Right renal cortex interstitium (tissue), 3 donors: Measurements from ENCODE around the gene JMJD8. TPM values are rescaled to one million over a fixed set of nuclear protein-coding genes. Genes with fewer than 3 reads are reported as not detected.
A peak's percentile ranks its signal among the peaks of the same experiment; 100 is the strongest.

Experiments used
- DNase-seq, 3 donors: peaks; one replicate each; pipeline ENCODE4 v3.0.0-alpha.2; 2013; ENCODE audit warnings: low read depth in 3 of 3, low spot score in 2 of 3
- polyA plus RNA-seq, 3 donors: library from polyadenylated mRNA; unstranded; fragments of 120-200 nt; gene quantifications; one replicate each; pipeline ENCODE4 v1.2.1, GENCODE V29; 2013; ENCODE audit not compliant: insufficient read length in 3 of 3

The JMJD8 gene, protein sequence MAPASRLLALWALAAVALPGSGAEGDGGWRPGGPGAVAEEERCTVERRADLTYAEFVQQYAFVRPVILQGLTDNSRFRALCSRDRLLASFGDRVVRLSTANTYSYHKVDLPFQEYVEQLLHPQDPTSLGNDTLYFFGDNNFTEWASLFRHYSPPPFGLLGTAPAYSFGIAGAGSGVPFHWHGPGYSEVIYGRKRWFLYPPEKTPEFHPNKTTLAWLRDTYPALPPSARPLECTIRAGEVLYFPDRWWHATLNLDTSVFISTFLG
- 10 to 100 TPM; 56.0 to 68.0 (median 65.2) TPM for polyA plus RNA-seq

DNA sequence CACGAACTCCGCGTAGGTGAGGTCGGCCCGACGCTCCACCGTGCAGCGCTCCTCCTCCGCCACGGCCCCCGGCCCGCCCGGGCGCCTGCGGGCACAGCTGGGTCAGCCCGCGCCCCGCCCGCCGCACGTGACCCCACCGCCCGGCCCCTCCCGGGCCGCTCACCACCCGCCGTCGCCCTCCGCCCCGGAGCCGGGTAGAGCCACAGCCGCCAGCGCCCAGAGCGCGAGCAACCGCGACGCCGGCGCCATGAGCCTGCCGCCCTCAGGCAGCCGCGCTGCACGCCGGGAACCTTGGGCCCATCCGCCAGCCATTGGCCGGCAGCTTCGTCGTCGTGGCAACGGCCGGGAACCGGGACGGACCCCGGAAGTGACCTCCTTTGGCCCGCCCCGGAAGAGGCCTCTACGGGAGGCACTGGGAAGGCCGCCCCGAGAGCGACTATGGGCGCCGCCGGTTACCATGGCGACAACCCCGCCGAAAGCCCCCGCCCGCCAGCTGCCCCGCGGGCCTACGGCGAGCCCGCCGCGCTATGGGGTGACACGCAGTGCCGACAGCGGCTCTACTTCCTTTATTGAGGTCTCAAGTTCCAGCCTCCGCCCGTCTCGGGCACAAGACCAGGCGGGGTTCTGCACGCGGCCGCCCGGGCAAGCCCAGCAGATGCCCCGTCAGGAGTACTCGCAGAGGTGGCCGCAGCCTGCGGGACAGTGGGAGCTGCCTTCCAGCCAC is at the start of gene JMJD8:
TSS of gene JMJD8 (minus strand) at position 264 of the 724 bp plus-strand sequence. CDS start at position 249, 15 bp downstream.
- peak in 2 of 3 donors; percentile 78 to 88 for DNase-seq

DNA sequence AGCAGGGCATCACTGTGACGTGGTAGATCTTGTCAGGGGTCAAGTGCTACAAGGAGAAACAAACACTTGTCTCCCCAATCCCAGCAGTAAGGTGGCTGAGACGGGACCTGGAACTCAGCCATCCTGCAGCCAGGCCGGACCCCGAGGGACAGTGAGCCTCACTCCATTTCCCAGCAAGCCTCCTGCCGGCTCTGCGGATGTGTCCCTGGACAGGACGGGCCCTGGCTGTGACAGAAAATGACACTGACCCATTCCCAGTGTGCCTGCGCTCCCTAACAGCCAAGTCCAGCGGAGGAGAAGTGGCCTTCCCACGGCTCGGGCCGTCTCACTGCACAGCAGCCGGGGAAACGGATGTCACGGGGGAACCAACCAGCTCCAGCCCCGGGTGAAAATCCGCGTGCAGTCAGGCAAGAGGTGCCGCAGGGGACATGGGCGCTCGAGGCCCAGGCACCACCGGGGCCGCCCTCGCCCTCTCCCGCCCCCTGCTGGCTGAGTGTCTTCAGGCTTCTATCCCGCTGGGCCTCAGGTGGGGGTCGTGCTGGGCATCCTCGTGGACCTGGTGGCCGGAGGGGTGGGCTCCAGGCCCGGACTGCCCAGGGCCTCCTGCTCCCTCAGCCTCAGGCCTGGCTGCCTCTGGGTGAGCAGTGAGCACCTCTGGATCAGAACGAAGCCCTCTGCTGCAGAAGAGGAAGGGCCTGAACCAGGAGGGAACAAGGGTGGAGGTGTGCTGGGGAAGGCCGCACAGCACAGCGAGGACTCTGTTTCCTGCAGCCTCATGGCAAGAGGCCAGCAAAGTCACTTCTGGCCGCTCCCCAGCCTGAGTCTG is 49.5 kb upstream of the JMJD8 start:
- DNase-seq = no peak

DNA sequence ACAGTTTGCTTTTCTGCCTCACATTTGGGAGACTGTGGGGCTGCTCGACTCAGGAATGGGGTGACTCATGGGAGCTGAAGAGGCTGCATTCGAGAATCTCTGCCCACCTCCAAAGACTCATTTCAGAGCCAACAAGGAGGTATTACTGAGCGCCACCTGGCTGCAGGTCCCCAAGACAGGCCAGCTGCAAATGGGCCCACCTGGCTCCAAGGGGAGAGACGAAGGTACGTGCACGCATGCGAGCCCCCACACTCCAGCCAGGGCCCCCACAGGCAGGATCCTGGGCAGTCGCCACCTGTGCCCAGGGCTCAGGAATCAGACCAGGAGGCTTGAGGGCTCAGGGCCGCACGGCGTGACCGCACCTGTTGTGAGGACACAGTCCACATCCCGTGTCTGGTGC is 48.8 kb upstream of the JMJD8 start:
- no peak for DNase-seq

GRCh38 chr16:732332-732731 is 48.2 kb upstream of the JMJD8 start:
- no peak for DNase-seq

DNA sequence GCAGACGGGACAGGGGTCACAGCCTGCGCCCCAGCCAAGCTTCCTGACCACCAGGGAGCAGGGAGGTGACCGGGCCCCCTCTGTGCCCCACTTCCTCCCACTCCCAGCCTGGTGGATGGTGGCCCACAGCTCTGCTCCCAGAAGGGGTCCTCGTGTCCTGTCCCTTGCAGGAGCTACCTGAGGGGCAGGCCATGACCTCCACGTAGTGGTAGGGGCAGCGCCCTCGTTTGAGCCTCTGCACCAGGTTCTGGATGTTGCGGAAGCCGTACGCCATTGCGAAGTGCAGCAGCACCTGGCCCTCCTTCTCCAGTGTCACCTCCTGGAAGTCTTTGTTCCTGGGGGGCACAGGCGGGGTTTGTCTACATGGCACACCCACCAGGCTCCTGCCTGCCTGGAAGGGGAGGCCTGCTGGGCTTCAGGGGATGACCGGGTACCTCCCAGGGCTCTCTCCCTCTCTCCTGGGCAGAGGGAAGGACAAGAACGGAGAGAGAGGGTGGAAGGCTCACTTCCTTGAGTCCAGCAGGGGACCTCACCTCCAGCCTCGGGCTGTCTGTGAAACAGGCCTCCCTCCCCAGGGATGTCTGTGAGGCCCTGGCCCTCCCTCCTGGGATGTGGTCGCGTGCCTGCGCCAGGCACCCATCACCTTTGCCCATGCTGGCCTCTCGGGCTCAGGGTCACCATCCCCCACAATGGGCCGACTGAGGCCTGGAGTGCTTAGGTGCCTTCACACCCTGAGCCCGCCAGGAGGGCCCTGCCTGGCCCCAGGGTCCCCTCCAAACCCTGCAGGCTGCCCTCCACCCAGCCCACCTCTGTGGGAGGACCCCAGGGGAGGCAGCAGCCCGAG is 46.8 kb upstream of the JMJD8 start:
- no peak for DNase-seq

DNA sequence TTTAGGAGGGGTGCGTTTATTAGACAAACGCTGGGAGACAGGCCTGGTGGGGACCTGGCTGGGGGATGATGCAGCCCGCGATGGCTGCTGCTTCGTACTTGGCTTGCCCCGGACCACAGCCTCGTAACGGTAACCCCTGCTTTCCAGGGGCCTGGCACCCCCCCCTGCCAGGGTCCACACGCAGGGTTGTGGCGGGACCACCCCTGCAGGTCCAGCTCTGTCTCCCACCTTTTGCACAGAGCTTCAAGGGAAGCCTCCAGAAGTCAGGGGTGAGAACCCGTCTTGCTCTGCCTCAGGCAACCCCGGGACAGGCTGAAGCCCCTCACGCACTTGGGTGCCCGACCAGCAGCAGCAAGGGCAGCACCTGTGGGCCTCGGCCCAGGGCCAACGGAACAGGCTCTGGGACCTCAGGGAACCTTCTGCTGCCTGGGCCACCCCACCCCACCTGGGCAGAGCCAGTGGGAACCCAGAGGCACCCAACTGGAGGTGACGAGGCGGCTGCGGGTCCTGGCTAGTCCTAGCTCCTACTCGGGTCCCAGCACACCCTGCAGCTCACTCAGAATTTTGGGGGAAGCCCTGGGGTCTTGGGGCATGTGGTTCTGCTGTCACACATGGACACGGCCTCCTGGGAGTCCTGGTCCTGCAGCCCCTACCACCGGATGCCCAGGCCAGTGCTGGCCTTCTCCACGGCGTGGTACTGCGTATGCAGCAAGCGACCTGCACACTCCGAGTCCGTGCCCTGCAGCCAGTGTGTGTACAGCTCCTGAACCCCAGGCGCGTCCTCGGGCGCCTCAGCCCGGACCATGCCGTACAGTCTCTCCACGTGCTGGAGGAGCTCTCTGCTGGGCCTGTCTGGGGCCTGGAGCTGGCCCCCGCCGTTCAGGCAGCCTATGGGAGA is 45.9 kb upstream of the JMJD8 start:
- no peak for DNase-seq

GRCh38 chr16:728890-729744 is 45.0 kb upstream of the JMJD8 start:
- DNase-seq = no peak

DNA sequence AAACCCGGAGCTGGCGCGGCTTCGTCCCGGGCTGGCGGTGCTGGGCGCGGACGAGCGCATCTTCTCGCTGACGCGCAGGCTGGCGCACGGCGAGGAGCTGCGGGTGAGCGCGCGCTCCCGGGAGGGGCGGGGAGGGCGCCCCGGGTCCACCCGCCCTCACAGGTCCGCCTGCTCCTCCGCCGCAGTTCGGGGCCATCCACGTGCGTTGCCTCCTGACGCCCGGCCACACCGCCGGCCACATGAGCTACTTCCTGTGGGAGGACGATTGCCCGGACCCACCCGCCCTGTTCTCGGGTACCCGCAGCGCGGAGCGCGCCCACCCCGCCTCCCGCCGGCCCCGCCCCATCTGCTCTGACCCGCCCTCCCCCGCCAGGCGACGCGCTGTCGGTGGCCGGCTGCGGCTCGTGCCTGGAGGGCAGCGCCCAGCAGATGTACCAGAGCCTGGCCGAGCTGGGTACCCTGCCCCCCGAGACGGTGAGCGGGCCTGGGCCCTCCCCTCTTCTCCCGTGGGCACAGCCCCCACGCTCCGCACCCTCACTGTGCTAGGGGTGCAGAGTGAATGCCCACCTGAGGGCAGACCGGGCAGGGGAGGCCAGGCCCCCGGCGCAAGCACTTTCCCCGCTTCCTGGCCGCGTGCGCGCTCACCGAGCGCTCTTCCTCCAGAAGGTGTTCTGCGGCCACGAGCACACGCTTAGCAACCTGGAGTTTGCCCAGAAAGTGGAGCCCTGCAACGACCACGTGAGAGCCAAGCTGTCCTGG is 44.2 kb upstream of the JMJD8 start:
- DNase-seq = no peak

- no peak for DNase-seq
Measured at GRCh38 chr16:727291-727977, 43.3 kb upstream of the JMJD8 start.

DNA sequence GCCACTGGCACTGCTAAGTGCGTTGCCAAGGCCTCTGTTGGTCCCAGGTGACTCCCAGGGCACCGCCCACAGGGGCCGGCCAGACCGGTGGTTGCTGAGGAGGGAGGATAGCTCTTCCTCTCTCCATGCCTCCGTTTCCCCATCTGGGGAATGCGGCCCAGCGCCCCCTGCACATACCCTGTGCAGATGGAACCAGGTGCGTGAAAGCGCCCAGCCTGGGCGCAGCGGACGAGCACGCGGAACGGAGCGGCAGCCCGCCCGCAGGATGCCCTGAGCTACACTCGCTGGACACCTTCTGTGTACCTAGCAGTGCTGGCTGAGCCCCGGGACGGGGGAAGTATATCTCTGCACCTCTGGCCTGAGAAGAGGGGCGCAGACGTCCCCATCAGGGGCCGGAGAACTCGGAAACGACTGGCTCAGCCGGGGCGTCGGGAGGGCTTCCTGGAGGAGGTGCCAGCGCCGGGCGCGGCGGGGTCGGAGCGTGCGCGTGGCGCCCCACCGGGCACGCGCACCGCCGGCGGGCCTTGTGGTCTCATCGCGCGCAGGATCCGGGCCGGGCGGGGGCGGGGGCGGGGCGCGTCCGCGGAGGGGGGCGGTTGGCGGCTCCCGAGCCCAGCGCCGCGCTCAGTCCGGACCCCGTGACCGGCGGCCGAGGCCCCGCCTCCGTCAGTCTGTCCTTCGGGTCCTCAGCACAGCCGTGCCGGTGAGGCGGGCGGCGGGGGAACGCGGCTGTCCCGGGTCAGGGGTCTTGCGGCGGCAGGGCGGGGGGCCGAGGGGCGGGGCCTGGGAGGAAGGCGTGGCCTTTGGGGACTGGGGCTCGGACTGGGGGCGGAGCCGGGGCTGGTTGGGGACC is 42.5 kb upstream of the JMJD8 start, which contains the start of the genes CCDC78 and HAGHL:
TSS of gene CCDC78 (minus strand) at position 6 of the 853 bp plus-strand sequence. CDS start 76 bp downstream, outside the sequence.
TSS of gene HAGHL (plus strand) at position 669 of the 853 bp plus-strand sequence. CDS start 404 bp downstream, outside the sequence.
- no peak for DNase-seq

DNA sequence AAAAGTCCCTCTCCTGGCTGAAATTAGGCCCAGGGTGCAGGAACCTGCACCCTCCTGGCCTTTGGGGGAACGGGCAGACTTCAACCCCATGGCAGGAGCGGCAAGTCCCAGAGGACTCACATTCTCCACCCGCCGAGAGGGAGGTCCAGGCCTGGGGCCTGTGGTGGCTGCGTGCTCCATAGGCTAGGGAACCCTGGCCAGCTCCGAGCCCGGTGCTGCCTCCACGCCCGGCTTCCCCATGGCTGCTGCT is 42.0 kb upstream of the JMJD8 start:
- no peak for DNase-seq

- no peak for DNase-seq
Measured at GRCh38 chr16:725463-726187, 41.5 kb upstream of the JMJD8 start.

DNA sequence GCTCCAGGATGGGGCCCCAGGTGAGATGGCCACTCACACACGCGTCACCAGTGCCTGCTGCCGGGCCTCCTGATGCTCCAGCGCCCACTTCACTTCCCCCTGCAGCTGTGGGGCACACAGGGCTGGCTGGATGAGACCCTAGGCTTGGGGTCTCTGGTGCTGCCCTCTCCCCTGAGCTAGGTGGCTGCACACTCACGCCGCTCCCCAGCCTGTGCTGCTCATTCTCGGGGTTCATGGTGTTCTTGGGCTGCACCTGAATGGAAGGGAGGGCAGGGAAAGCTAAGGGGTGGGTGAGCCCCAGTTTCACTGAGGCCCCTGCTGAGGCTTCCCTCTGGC is 40.9 kb upstream of the JMJD8 start:
- no peak for DNase-seq

- no peak for DNase-seq
Measured at GRCh38 chr16:724188-725040, 40.3 kb upstream of the JMJD8 start.

GRCh38 chr16:723695-724094 is 39.6 kb upstream of the JMJD8 start:
- DNase-seq = no peak
